ENCODE measurements around the gene FGF14.

Gene FGF14

GRCh38 chr13:101795025-101795424 is 606.8 kb downstream of the FGF14 start:
- Histone ChIP-seq H3K4me3 (ENCODE audit: low read length) (no peak overlapping the region), H3K9me3 (replicated peaks; ENCODE audit: low read length) (no peaks in the 10 kb centered on the region), H3K27me3 (ENCODE audit: control insufficient read depth, insufficient read depth, low read length) (no peaks in the 10 kb centered on the region), H3K4me2 (ENCODE audit: low read length) (no peak overlapping the region), H3K36me3 (ENCODE audit: insufficient read depth, low read length) (no peaks in the 10 kb centered on the region), H3K9ac (ENCODE audit: low read depth, low read length) (no peak overlapping the region), H3K4me1 (ENCODE audit: control insufficient read depth, insufficient read depth, low read length) (no peaks in the 10 kb centered on the region)

- no peaks in the 10 kb centered on the region for H3K4me1 ChIP-seq (ENCODE audit: control insufficient read depth, insufficient read depth, low read length)
- H3K4me2 ChIP-seq (ENCODE audit: low read length) = no peak overlapping the region
- no peaks in the 10 kb centered on the region for H3K9me3 ChIP-seq (replicated peaks; ENCODE audit: low read length)
- no peaks in the 10 kb centered on the region for H3K36me3 ChIP-seq (ENCODE audit: insufficient read depth, low read length)
- peaks cover 5% of the 10 kb centered on the region for H3K27me3 ChIP-seq (ENCODE audit: control insufficient read depth, insufficient read depth, low read length)
- no peak overlapping the region for H3K9ac ChIP-seq (ENCODE audit: low read depth, low read length)
- H3K4me3 ChIP-seq (ENCODE audit: low read length) = no peak overlapping the region
These were observed 609.7 kb downstream of the FGF14 start for GRCh38 chr13:101792189-101792588.

- Histone ChIP-seq H3K9ac (ENCODE audit: low read depth, low read length) (no peak overlapping the region), H3K9me3 (replicated peaks; ENCODE audit: low read length) (no peaks in the 10 kb centered on the region), H3K4me3 (ENCODE audit: low read length) (no peak overlapping the region), H3K4me1 (ENCODE audit: control insufficient read depth, insufficient read depth, low read length) (no peaks in the 10 kb centered on the region), H3K36me3 (ENCODE audit: insufficient read depth, low read length) (no peaks in the 10 kb centered on the region), H3K4me2 (ENCODE audit: low read length) (no peak overlapping the region), H3K27me3 (ENCODE audit: control insufficient read depth, insufficient read depth, low read length) (peaks cover 8% of the 10 kb centered on the region)
These were observed 616.0 kb downstream of the FGF14 start for GRCh38 chr13:101785858-101786257.

GRCh38 chr13:101784313-101784712 is 617.5 kb downstream of the FGF14 start:
- Histone ChIP-seq H3K27me3 (ENCODE audit: control insufficient read depth, insufficient read depth, low read length) (peaks cover 8% of the 10 kb centered on the region), H3K4me1 (ENCODE audit: control insufficient read depth, insufficient read depth, low read length) (no peaks in the 10 kb centered on the region), H3K36me3 (ENCODE audit: insufficient read depth, low read length) (no peaks in the 10 kb centered on the region), H3K4me2 (ENCODE audit: low read length) (no peak overlapping the region), H3K9me3 (replicated peaks; ENCODE audit: low read length) (no peaks in the 10 kb centered on the region), H3K4me3 (ENCODE audit: low read length) (no peak overlapping the region), H3K9ac (ENCODE audit: low read depth, low read length) (no peak overlapping the region)

GRCh38 chr13:101783554-101783953 is 618.3 kb downstream of the FGF14 start:
- no peaks in the 10 kb centered on the region for H3K9me3 ChIP-seq (replicated peaks; ENCODE audit: low read length)
- no peaks in the 10 kb centered on the region for H3K4me1 ChIP-seq (ENCODE audit: control insufficient read depth, insufficient read depth, low read length)
- H3K27me3 ChIP-seq (ENCODE audit: control insufficient read depth, insufficient read depth, low read length) = peaks cover 8% of the 10 kb centered on the region
- no peaks in the 10 kb centered on the region for H3K36me3 ChIP-seq (ENCODE audit: insufficient read depth, low read length)
- H3K4me2 ChIP-seq (ENCODE audit: low read length) = no peak overlapping the region
- H3K4me3 ChIP-seq (ENCODE audit: low read length) = no peak overlapping the region
- H3K9ac ChIP-seq (ENCODE audit: low read depth, low read length) = no peak overlapping the region

- H3K9ac ChIP-seq (ENCODE audit: low read depth, low read length) = no peak overlapping the region
- no peaks in the 10 kb centered on the region for H3K9me3 ChIP-seq (replicated peaks; ENCODE audit: low read length)
- H3K4me2 ChIP-seq (ENCODE audit: low read length) = no peak overlapping the region
- no peaks in the 10 kb centered on the region for H3K36me3 ChIP-seq (ENCODE audit: insufficient read depth, low read length)
- no peak overlapping the region for H3K4me3 ChIP-seq (ENCODE audit: low read length)
- no peaks in the 10 kb centered on the region for H3K4me1 ChIP-seq (ENCODE audit: control insufficient read depth, insufficient read depth, low read length)
- no peaks in the 10 kb centered on the region for H3K27me3 ChIP-seq (ENCODE audit: control insufficient read depth, insufficient read depth, low read length)
These were observed 621.6 kb downstream of the FGF14 start for GRCh38 chr13:101780211-101780610.

GRCh38 chr13:101779147-101779546 is 622.7 kb downstream of the FGF14 start:
- H3K4me3 ChIP-seq (ENCODE audit: low read length) = no peak overlapping the region
- H3K4me2 ChIP-seq (ENCODE audit: low read length) = no peak overlapping the region

GRCh38 chr13:101775267-101775666 is 626.6 kb downstream of the FGF14 start:
- no peak overlapping the region for H3K4me3 ChIP-seq (ENCODE audit: low read length)
- no peaks in the 10 kb centered on the region for H3K4me1 ChIP-seq (ENCODE audit: control insufficient read depth, insufficient read depth, low read length)
- no peaks in the 10 kb centered on the region for H3K27me3 ChIP-seq (ENCODE audit: control insufficient read depth, insufficient read depth, low read length)
- H3K4me2 ChIP-seq (ENCODE audit: low read length) = no peak overlapping the region
- H3K9ac ChIP-seq (ENCODE audit: low read depth, low read length) = no peak overlapping the region
- H3K36me3 ChIP-seq (ENCODE audit: insufficient read depth, low read length) = no peaks in the 10 kb centered on the region
- H3K9me3 ChIP-seq (replicated peaks; ENCODE audit: low read length) = no peaks in the 10 kb centered on the region

More at GRCh38 chr13:101779147-101779546, 622.7 kb downstream of the FGF14 start:
- Histone ChIP-seq H3K9ac (ENCODE audit: low read depth, low read length) (no peak overlapping the region), H3K4me1 (ENCODE audit: control insufficient read depth, insufficient read depth, low read length) (no peaks in the 10 kb centered on the region), H3K27me3 (ENCODE audit: control insufficient read depth, insufficient read depth, low read length) (no peaks in the 10 kb centered on the region), H3K36me3 (ENCODE audit: insufficient read depth, low read length) (no peaks in the 10 kb centered on the region), H3K9me3 (replicated peaks; ENCODE audit: low read length) (no peaks in the 10 kb centered on the region)

- no peak overlapping the region for H3K9ac ChIP-seq (ENCODE audit: low read depth, low read length)
- no peaks in the 10 kb centered on the region for H3K27me3 ChIP-seq (ENCODE audit: control insufficient read depth, insufficient read depth, low read length)
These were observed 627.5 kb downstream of the FGF14 start for GRCh38 chr13:101774393-101774792.

GRCh38 chr13:101773062-101773461 is 628.8 kb downstream of the FGF14 start:
- no peaks in the 10 kb centered on the region for H3K9me3 ChIP-seq (replicated peaks; ENCODE audit: low read length)
- H3K27me3 ChIP-seq (ENCODE audit: control insufficient read depth, insufficient read depth, low read length) = no peaks in the 10 kb centered on the region
- H3K4me1 ChIP-seq (ENCODE audit: control insufficient read depth, insufficient read depth, low read length) = no peaks in the 10 kb centered on the region

More at GRCh38 chr13:101774393-101774792, 627.5 kb downstream of the FGF14 start:
- Histone ChIP-seq H3K4me2 (ENCODE audit: low read length) (no peak overlapping the region), H3K4me3 (ENCODE audit: low read length) (no peak overlapping the region), H3K9me3 (replicated peaks; ENCODE audit: low read length) (no peaks in the 10 kb centered on the region), H3K36me3 (ENCODE audit: insufficient read depth, low read length) (no peaks in the 10 kb centered on the region), H3K4me1 (ENCODE audit: control insufficient read depth, insufficient read depth, low read length) (no peaks in the 10 kb centered on the region)

GRCh38 chr13:101767131-101767530 is 634.7 kb downstream of the FGF14 start:
- Histone ChIP-seq H3K4me3 (ENCODE audit: low read length) (no peak overlapping the region), H3K4me1 (ENCODE audit: control insufficient read depth, insufficient read depth, low read length) (no peaks in the 10 kb centered on the region), H3K36me3 (ENCODE audit: insufficient read depth, low read length) (no peaks in the 10 kb centered on the region), H3K4me2 (ENCODE audit: low read length) (no peak overlapping the region), H3K27me3 (ENCODE audit: control insufficient read depth, insufficient read depth, low read length) (no peaks in the 10 kb centered on the region), H3K9ac (ENCODE audit: low read depth, low read length) (no peak overlapping the region), H3K9me3 (replicated peaks; ENCODE audit: low read length) (no peaks in the 10 kb centered on the region)

More at GRCh38 chr13:101773062-101773461, 628.8 kb downstream of the FGF14 start:
- Histone ChIP-seq H3K36me3 (ENCODE audit: insufficient read depth, low read length) (no peaks in the 10 kb centered on the region), H3K9ac (ENCODE audit: low read depth, low read length) (no peak overlapping the region), H3K4me2 (ENCODE audit: low read length) (no peak overlapping the region), H3K4me3 (ENCODE audit: low read length) (no peak overlapping the region)

GRCh38 chr13:101763191-101763590 is 638.7 kb downstream of the FGF14 start:
- H3K4me2 ChIP-seq (ENCODE audit: low read length) = no peak overlapping the region
- no peaks in the 10 kb centered on the region for H3K27me3 ChIP-seq (ENCODE audit: control insufficient read depth, insufficient read depth, low read length)
- no peaks in the 10 kb centered on the region for H3K4me1 ChIP-seq (ENCODE audit: control insufficient read depth, insufficient read depth, low read length)
- no peak overlapping the region for H3K9ac ChIP-seq (ENCODE audit: low read depth, low read length)
- H3K4me3 ChIP-seq (ENCODE audit: low read length) = no peak overlapping the region
- no peaks in the 10 kb centered on the region for H3K9me3 ChIP-seq (replicated peaks; ENCODE audit: low read length)
- no peaks in the 10 kb centered on the region for H3K36me3 ChIP-seq (ENCODE audit: insufficient read depth, low read length)
